T-helper 22 cell (primary cell): Measurements from ENCODE around the gene HDAC10.

Source experiments
- DNase-seq: peaks from one replicate; pipeline ENCODE4 v3.0.0-alpha.2; 2020; ENCODE audit warnings: low read depth

Gene HDAC10

GRCh38 chr22:50238755-50239154, 12.3 kb downstream of the HDAC10 start:
- DNase-seq, result no peak

DNA sequence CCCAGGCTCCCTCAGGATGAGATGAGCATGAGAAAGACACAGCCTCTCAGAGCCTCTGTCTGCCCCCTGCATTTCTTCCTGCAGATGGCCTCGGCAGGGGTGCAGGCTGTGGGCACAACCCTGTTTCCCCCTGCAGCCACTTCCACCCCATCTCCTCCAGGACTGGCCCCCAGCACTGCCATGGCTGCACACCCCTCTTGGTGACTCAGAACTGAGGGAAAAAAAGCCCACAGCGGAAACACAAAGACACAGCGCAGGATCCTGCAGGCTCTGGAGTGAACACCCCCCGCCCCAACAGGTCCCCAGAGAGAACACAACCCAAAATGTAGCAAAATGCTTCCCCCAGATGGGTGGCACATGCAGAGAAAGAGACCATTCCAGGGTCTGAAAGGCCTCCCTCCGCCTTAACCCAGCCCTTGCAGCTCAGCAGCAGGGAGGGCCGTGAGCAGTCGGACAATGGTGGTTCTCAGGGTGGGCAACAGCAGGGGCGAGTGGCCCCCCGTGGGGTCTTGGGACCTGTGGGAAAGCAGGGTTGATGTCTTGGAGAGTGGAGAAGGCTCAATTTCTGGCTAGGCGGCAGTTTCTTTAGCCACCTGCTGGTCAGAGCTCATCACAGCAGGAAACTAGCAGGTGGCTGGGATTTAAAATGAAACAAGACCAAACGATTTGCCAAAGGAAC, 14.2 kb downstream of the HDAC10 start:
- no peak for DNase-seq

DNA sequence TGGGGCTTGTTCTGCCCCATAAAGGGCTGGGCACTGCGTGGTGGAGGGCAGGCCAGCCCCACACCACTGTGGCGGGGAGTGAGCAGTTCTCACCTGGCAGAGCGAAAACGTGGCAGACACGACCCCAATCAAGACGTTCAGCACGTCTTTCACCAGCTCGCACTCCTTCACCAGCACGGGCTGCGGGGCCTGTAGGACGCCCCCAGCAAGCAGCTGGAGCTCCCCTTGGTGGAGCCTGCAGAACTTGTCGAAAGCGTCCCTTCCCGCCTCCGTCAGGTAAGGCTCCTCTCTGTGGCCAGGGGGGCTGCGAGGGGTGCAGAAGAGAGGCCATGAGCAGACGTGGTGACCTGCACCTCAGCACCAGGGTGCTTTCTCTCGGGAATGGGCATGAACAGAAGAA, 17.8 kb downstream of the HDAC10 start:
- DNase-seq, result no peak

GRCh38 chr22:50232481-50233151, 18.4 kb downstream of the HDAC10 start:
- DNase-seq, result no peak

GRCh38 chr22:50229370-50229769, 21.7 kb downstream of the HDAC10 start:
- DNase-seq, result no peak

DNA sequence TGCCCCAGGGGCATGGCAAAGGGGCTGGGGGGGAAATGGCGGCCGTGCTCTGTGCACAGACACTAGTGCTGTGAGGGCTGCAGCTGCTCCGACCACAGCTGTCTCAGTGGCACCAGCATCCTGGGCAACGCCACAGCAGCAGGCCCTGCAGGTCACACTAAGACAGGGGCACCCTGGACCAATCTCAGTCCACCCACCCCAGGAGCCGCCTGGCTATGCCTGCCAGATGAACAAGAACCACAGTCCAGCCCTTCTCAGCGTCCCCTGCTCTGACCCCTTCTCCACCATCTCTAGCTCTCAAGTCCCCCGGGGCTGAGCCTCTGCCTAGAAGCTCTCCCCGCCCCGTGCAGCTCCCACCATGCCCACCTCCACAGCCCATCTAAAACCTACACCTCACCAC, 22.7 kb downstream of the HDAC10 start:
- DNase-seq, result no peak

- no peak for DNase-seq
These were observed 23.4 kb downstream of the HDAC10 start for GRCh38 chr22:50227579-50228215.

DNA sequence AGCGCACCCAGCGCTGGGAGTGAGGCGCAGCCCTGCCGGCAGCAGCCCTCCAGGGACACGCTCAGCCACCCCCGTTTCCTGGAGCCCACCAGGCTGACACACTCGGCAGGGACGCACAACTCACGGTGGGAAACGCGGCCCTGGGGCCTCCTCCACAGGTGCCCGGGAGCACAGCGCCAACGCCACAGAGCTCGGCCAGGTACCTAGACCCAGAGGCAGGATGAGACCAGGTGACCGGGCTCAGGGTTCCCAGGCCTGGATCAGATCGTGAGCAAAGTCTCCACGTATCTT, 24.2 kb downstream of the HDAC10 start:
- no peak for DNase-seq

GRCh38 chr22:50226063-50226874, 24.8 kb downstream of the HDAC10 start:
- no peak for DNase-seq

GRCh38 chr22:50225200-50225969, 25.7 kb downstream of the HDAC10 start:
- no peak for DNase-seq

DNA sequence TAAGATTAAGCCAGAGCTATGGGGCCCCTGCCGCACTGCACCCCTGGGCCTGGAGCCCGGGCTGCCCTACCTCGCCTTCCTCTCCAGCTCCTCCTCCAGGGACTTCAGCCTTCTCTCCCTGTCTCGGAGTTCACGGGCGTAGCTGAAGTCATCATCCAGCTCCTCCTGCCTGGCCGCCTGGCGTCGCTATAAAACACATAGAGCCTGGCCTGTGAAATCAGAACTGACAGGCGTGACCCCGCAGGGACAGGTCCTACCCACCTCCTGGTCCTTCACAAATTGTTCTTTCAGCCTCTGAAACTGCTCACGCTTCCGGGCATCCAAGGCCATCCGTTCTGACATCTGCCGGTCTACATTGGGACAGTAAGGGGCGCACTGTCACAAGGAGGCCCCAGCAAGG, 27.0 kb downstream of the HDAC10 start:
- no peak for DNase-seq

GRCh38 chr22:50222508-50222907, 28.6 kb downstream of the HDAC10 start:
- DNase-seq, result no peak

GRCh38 chr22:50221410-50222300, 29.4 kb downstream of the HDAC10 start:
- DNase-seq, result no peak

- DNase-seq, result no peak
These were observed 30.3 kb downstream of the HDAC10 start for GRCh38 chr22:50220603-50221409.

GRCh38 chr22:50219800-50220602, 31.1 kb downstream of the HDAC10 start:
- DNase-seq, result no peak

- no peak for DNase-seq
These were observed 31.9 kb downstream of the HDAC10 start for GRCh38 chr22:50218996-50219727.

DNA sequence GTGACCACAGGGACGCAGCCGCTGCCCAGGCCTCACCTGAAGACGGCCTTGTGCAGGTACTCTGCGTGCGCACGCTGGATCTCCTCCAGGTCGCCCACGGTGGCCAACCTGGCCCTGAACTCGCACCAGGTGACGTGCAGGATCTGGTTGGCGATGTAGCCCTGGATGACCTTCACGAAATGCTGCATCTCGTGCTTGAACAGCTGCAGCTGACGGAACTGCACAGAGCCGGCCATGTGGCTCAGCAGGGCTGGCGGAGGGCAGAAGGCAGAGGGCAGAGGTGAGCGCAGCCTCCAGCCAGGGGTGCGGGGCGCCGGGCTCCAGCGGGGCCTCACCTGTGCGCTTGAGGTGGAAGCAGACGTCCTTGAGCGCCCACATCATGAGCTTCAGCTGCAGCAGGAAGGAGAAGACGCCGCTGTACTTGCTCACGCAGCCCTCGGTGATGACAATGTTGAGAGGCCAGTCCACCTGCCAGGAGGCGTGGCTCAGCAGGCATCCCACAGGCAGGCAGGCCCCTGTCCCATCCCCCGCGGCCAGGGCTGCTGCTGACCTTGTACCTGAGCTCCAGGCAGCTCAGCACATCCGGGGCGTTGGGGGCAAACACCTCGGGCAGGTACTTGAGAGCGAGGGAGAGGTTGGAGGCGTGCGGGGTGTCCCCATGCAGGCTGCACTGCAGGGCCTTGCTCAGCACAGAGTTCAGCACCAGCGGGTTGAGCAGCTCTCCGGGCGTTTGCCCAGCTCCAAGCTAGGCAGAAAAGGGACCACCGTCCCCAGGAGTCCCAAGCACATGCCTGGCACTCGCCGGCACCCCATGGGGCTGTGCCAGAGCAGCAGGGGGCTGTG, 32.7 kb downstream of the HDAC10 start:
- no peak for DNase-seq
